HEK293 (cell line): ENCODE results near the gene DIP2C.

ENCODE experiments used
- CTCF ChIA-PET: fragments of 350-600 bp; formaldehyde crosslinking; extraction: SDS; loops from one replicate; lab custom pipeline; 2021; ENCODE audit warnings: antibody characterized with exemption; lab: Yijun Ruan, JAX
- POLR2A ChIA-PET: fragments of 300-600 bp; formaldehyde crosslinking; extraction: SDS; loops from one replicate; lab custom pipeline; 2020; ENCODE audit warnings: antibody characterized with exemption, inconsistent platforms; lab: Yijun Ruan, JAX
- H3K27ac ChIP-seq: fragments of 200-500 bp; sonication (Bioruptor generic); 2 replicates; pipeline ENCODE4 v1.5.1; 2014; ENCODE audit warnings: low read depth, low read length, control low read depth, inconsistent platforms; ENCODE audit errors: extremely low read depth
- H3K36me3 ChIP-seq, 2 experiments: fragments of 200-500 bp in 1 of 2; sonication (Bioruptor generic) in 1 of 2; 1 replicate in 1 of 2; 2 replicates in 1 of 2; pipeline ENCODE4 v1.5.1; 2014 to 2017; ENCODE audit warnings: inconsistent platforms in 2 of 2, low read length in 2 of 2; ENCODE audit not compliant: control insufficient read depth in 2 of 2, insufficient read depth in 1 of 2
- H3K4me1 ChIP-seq: fragments of 200-500 bp; sonication (Bioruptor generic); 2 replicates; pipeline ENCODE4 v1.5.1; 2014; ENCODE audit warnings: mild to moderate bottlenecking, low read length, inconsistent platforms; ENCODE audit not compliant: control insufficient read depth, insufficient read depth
- H3K4me3 ChIP-seq: 2 replicates; pipeline ENCODE4 v1.5.1; 2011; ENCODE audit warnings: low read depth, mild to moderate bottlenecking, control low read depth, low read length, moderate library complexity
- H3K9me3 ChIP-seq: fragments of 200-500 bp; sonication (Bioruptor generic); 2 replicates; pipeline ENCODE4 v1.5.1; 2014; ENCODE audit warnings: low read depth, low read length, inconsistent platforms; ENCODE audit not compliant: control insufficient read depth, insufficient read depth
- OSR2 ChIP-seq: fragments of 450-650 bp; formaldehyde crosslinking; IDR thresholded peaks from 2 replicates; pipeline ENCODE4 v1.5.1; 2016; ENCODE audit warnings: missing biosample characterization, missing genetic modification characterization
- SP7 ChIP-seq: fragments of 450-650 bp; formaldehyde crosslinking; IDR thresholded peaks from 2 replicates; pipeline ENCODE4 v1.5.1; 2016; ENCODE audit warnings: missing biosample characterization, missing genetic modification characterization
- ZBTB21 ChIP-seq: fragments of 450-650 bp; formaldehyde crosslinking; IDR thresholded peaks from 2 replicates; pipeline ENCODE4 v1.5.1; 2017; ENCODE audit warnings: missing biosample characterization, missing genetic modification characterization
- ZNF132 ChIP-seq: fragments of 450-650 bp; formaldehyde crosslinking; IDR thresholded peaks from 2 replicates; pipeline ENCODE4 v1.5.1; 2017; ENCODE audit warnings: missing biosample characterization, missing genetic modification characterization, borderline replicate concordance
- ZNF174 ChIP-seq: fragments of 450-650 bp; formaldehyde crosslinking; IDR thresholded peaks from 2 replicates; pipeline ENCODE4 v1.5.0; 2017; ENCODE audit warnings: missing biosample characterization, mild to moderate bottlenecking, missing genetic modification characterization
- ZNF202 ChIP-seq: fragments of 450-650 bp; formaldehyde crosslinking; IDR thresholded peaks from 2 replicates; pipeline ENCODE4 v1.5.1; 2016; ENCODE audit warnings: missing biosample characterization, missing genetic modification characterization, borderline replicate concordance
- ZNF211 ChIP-seq: fragments of 450-650 bp; formaldehyde crosslinking; IDR thresholded peaks from 2 replicates; pipeline ENCODE4 v1.5.1; 2016; ENCODE audit warnings: low read depth, missing biosample characterization, missing genetic modification characterization
- ZNF23 ChIP-seq: fragments of 450-650 bp; formaldehyde crosslinking; IDR thresholded peaks from 2 replicates; pipeline ENCODE4 v1.5.1; 2016; ENCODE audit warnings: missing biosample characterization, missing genetic modification characterization, borderline replicate concordance
- TF ChIP-seq, protein P1 (sequence below): fragments of 450-650 bp; formaldehyde crosslinking; IDR thresholded peaks from 2 replicates; pipeline ENCODE4 v1.5.1; 2016; ENCODE audit warnings: missing biosample characterization, missing genetic modification characterization
- TF ChIP-seq, protein P2 (sequence below): fragments of 450-650 bp; formaldehyde crosslinking; IDR thresholded peaks from 2 replicates; pipeline ENCODE4 v1.5.1; 2017; ENCODE audit warnings: missing biosample characterization, missing genetic modification characterization
- TF ChIP-seq, protein P3 (sequence below): fragments of 450-650 bp; formaldehyde crosslinking; conservative IDR thresholded peaks from 2 replicates; pipeline ENCODE4 v1.5.1; 2016; ENCODE audit warnings: low read depth, missing biosample characterization, missing genetic modification characterization
- TF ChIP-seq, protein P4 (sequence below): sonication (generic); formaldehyde crosslinking; IDR thresholded peaks from 2 replicates; pipeline ENCODE4 v1.8.1; 2022; ENCODE audit warnings: mild to moderate bottlenecking, moderate library complexity, missing genetic modification reagents

The DIP2C gene

DNA sequence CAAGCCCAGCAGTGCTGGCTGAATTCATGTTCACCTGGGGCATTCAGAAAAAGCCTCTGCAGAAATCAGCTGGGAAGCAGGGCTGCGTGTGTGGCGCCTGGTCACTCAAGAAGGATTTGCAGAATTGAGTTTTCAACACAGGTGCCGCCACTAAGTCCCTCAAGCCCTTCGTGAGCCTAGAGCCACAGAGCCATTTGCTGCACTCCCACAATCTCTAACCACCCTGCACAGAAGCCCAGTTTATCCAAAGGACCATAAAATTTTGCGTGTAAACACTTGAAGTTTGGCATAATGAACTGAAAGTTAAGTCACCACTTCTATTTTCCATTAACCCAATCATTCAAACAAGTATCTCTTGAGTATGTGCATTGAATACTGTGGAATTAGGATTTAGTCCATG lies 136.2 kb downstream of the DIP2C start:
- 0 out of 2 replicates have a peak, but pooled peaks have one; percentile 50 for TF ChIP-seq OSR2 (tag by site-specific recombination)
- TF ChIP-seq, protein P1, sequence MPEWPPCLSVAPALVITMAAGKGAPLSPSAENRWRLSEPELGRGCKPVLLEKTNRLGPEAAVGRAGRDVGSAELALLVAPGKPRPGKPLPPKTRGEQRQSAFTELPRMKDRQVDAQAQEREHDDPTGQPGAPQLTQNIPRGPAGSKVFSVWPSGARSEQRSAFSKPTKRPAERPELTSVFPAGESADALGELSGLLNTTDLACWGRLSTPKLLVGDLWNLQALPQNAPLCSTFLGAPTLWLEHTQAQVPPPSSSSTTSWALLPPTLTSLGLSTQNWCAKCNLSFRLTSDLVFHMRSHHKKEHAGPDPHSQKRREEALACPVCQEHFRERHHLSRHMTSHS (tag by site-specific recombination): no peak
- no peak for TF ChIP-seq ZNF132 (tag by site-specific recombination)
- TF ChIP-seq, protein P2, sequence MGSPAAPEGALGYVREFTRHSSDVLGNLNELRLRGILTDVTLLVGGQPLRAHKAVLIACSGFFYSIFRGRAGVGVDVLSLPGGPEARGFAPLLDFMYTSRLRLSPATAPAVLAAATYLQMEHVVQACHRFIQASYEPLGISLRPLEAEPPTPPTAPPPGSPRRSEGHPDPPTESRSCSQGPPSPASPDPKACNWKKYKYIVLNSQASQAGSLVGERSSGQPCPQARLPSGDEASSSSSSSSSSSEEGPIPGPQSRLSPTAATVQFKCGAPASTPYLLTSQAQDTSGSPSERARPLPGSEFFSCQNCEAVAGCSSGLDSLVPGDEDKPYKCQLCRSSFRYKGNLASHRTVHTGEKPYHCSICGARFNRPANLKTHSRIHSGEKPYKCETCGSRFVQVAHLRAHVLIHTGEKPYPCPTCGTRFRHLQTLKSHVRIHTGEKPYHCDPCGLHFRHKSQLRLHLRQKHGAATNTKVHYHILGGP (tag by site-specific recombination): no peak
- TF ChIP-seq, protein P3, sequence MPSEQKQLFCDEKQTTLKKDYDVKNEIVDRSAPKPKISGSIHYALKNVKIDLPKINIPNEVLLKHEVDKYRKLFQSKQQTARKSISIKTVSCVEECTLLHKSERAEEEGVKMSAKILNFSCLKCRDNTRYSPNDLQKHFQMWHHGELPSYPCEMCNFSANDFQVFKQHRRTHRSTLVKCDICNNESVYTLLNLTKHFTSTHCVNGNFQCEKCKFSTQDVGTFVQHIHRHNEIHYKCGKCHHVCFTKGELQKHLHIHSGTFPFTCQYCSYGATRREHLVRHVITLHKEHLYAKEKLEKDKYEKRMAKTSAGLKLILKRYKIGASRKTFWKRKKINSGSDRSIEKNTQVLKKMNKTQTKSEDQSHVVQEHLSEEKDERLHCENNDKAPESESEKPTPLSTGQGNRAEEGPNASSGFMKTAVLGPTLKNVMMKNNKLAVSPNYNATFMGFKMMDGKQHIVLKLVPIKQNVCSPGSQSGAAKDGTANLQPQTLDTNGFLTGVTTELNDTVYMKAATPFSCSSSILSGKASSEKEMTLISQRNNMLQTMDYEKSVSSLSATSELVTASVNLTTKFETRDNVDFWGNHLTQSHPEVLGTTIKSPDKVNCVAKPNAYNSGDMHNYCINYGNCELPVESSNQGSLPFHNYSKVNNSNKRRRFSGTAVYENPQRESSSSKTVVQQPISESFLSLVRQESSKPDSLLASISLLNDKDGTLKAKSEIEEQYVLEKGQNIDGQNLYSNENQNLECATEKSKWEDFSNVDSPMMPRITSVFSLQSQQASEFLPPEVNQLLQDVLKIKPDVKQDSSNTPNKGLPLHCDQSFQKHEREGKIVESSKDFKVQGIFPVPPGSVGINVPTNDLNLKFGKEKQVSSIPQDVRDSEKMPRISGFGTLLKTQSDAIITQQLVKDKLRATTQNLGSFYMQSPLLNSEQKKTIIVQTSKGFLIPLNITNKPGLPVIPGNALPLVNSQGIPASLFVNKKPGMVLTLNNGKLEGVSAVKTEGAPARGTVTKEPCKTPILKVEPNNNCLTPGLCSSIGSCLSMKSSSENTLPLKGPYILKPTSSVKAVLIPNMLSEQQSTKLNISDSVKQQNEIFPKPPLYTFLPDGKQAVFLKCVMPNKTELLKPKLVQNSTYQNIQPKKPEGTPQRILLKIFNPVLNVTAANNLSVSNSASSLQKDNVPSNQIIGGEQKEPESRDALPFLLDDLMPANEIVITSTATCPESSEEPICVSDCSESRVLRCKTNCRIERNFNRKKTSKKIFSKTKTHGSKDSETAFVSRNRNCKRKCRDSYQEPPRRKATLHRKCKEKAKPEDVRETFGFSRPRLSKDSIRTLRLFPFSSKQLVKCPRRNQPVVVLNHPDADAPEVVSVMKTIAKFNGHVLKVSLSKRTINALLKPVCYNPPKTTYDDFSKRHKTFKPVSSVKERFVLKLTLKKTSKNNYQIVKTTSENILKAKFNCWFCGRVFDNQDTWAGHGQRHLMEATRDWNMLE (tag by site-specific recombination): no peak
- POLR2A ChIA-PET: no interaction called here
- no peak overlapping the region for H3K27ac ChIP-seq
- H3K36me3 ChIP-seq: no peaks in the 10 kb centered on the region
- CTCF ChIA-PET: no interaction called here
- H3K9me3 ChIP-seq: no peaks in the 10 kb centered on the region
- H3K4me3 ChIP-seq: no peak overlapping the region
- peaks cover 12% of the 10 kb centered on the region for H3K4me1 ChIP-seq

DNA sequence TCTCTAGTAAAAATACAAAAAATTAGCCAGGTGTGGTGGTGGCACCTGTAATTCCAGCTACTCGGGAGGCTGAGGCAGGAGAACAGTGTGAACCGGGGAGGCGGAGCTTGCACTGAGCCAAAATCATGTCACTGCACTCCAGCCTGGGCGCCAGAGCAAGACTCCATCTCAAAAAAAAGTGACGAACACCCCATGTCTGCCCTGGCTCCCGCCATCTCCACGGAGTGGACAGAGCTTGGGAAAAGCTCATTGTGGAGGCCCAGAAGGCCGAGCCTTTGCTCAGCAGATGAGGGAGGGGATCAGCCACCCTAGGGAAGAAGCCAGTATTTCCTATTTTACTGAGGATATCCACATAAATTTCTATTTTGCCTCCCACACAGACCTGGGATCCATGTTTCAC lies 136.8 kb downstream of the DIP2C start:
- ChIA-PET CTCF (no interaction called here), POLR2A (no interaction called here)
- H3K36me3 ChIP-seq: no peaks in the 10 kb centered on the region
- H3K4me3 ChIP-seq: no peak overlapping the region
- no peak overlapping the region for H3K27ac ChIP-seq
- H3K9me3 ChIP-seq: no peaks in the 10 kb centered on the region
- H3K4me1 ChIP-seq: peaks cover 12% of the 10 kb centered on the region
- TF ChIP-seq SP7 (tag by site-specific recombination) (no peak), ZNF174 (tag by site-specific recombination) (no peak), ZNF202 (tag by site-specific recombination) (no peak), ZNF23 (tag by site-specific recombination) (no peak), ZNF211 (no peak), ZBTB21 (tag by site-specific recombination) (no peak)
- TF ChIP-seq, protein P4, sequence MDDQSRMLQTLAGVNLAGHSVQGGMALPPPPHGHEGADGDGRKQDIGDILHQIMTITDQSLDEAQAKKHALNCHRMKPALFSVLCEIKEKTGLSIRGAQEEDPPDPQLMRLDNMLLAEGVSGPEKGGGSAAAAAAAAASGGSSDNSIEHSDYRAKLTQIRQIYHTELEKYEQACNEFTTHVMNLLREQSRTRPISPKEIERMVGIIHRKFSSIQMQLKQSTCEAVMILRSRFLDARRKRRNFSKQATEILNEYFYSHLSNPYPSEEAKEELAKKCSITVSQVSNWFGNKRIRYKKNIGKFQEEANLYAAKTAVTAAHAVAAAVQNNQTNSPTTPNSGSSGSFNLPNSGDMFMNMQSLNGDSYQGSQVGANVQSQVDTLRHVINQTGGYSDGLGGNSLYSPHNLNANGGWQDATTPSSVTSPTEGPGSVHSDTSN (CRISPR knock-in tag): no peak
- TF ChIP-seq, all 188 proteins: peak for 0
